Gastroesophageal sphincter (tissue), 4 donors: ENCODE data around the gene CEP104. TPM values are rescaled to one million over a fixed set of nuclear protein-coding genes. Genes with fewer than 3 reads are reported as not detected.

Experiments used
- ATAC-seq: fragments of 150-250 bp; one replicate; pipeline ENCODE4 v1.9.1; 2016; ENCODE audit warnings: mild to moderate bottlenecking, moderate library complexity
- H3K27ac ChIP-seq, 4 donors: fragments of 200-600 bp; sonication (generic) in 3 of 4; 1 replicate in 3 of 4; 2 replicates in 1 of 4; pipeline ENCODE4 v1.5.1; 2016 to 2019
- H3K27me3 ChIP-seq: fragments of 200-600 bp; sonication (generic); one replicate; pipeline ENCODE4 v1.5.1; 2019
- H3K36me3 ChIP-seq, 2 donors: fragments of 200-600 bp; sonication (generic); one replicate each; pipeline ENCODE4 v1.5.1; 2019; ENCODE audit warnings: control low read depth in 1 of 2
- H3K4me1 ChIP-seq, 3 donors: fragments of 200-600 bp; sonication (generic); 1 replicate in 2 of 3; 2 replicates in 1 of 3; pipeline ENCODE4 v1.5.1; 2016 to 2019; ENCODE audit warnings: control low read depth in 2 of 3
- H3K4me3 ChIP-seq, 2 donors: fragments of 200-600 bp; sonication (generic); one replicate each; pipeline ENCODE4 v1.5.1; 2019; ENCODE audit warnings: mild to moderate bottlenecking in 1 of 2, moderate library complexity in 1 of 2
- H3K9me3 ChIP-seq, 3 donors: fragments of 200-600 bp; sonication (generic); one replicate each; pipeline ENCODE4 v1.5.1; 2017 to 2019; ENCODE audit warnings: control low read depth in 2 of 3
- EP300 ChIP-seq: sonication (generic); formaldehyde crosslinking; IDR thresholded peaks from one replicate; pipeline ENCODE4 v1.6.1; 2017; ENCODE audit warnings: antibody characterized with exemption, mild to moderate bottlenecking
- POLR2A ChIP-seq, 2 donors: fragments of 450-650 bp; IDR thresholded peaks; one replicate each; pipeline ENCODE4 v1.6.1; 2017; ENCODE audit warnings: antibody characterized with exemption in 2 of 2, mild to moderate bottlenecking in 2 of 2, moderate library complexity in 1 of 2
- POLR2AphosphoS5 ChIP-seq: sonication (generic); formaldehyde crosslinking; IDR thresholded peaks from one replicate; pipeline ENCODE4 v1.6.1; 2017; ENCODE audit warnings: antibody characterized with exemption
- WGBS, 2 donors: methylation state at CpG; one replicate each; pipeline ENCODE4 v1.1.5; 2018; ENCODE audit warnings: low coverage in 1 of 2; 5-methylcytosine and 5-hydroxymethylcytosine counted together
- total RNA-seq, 4 donors: library from RNA; depleted of rRNA; stranded (reverse); fragments of >200 nt; gene quantifications; one replicate each; pipeline ENCODE4 v1.1.0, GENCODE V29; 2016
- TF ChIP-seq, protein P1 (sequence below), 4 experiments: fragments of 200-600 bp in 2 of 4; fragments of 450-650 bp in 2 of 4; sonication (generic) in 1 of 4; IDR thresholded peaks; one replicate each; pipeline ENCODE4 v1.5.1; 2017 to 2019; ENCODE audit warnings: antibody characterized with exemption in 4 of 4, mild to moderate bottlenecking in 2 of 4, moderate library complexity in 2 of 4

The CEP104 gene
- total RNA-seq, 4 donors from 2014 or later = 29.3 to 78.2 (median 41.8) TPM

DNA sequence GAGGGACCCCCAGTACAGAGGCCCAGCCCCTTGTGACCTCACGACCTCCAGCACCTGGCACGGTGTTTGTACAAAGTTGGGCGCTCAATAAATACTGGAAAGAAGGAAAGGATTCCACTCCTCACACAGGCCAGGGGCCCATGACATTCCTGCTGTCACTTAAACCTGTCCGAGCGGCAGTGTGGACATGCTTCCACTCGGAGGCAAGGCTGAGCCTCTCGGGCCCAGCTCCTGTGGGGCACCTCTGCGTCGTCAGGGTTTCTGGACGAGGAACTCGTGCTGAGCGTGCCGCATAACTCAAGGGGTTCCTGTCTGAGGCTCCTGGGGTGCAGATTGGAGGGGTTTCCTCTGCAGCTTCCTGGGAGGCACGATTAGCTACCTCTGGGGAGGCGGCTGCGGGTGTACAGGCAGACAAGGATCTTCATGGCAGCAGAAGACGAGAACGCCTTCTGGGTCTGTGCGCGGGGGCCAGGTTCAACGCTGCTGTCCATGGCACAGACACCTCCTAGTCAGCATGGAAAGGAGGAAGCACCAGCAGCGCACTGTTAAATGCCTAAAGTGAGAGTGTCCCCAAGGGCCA lies 88.1 kb downstream of the CEP104 start:
- peaks cover 0 to 31% (median 8%) of the 10 kb centered on the region in 3 donors for H3K4me1 ChIP-seq
- no peak overlapping the region for H3K4me3 ChIP-seq
- H3K9me3 ChIP-seq = no peaks in the 10 kb centered on the region
- ATAC-seq = no peak
- peaks cover 11% of the 10 kb centered on the region for H3K27me3 ChIP-seq
- no peaks in the 10 kb centered on the region for H3K36me3 ChIP-seq
- WGBS, 2 donors = 80% methylated on average over 2 of the region's 22 CpGs; no CpG with 5 or more reads in 1 of the 2 donors
- TF ChIP-seq POLR2AphosphoS5 = no peak
- TF ChIP-seq, protein P1, sequence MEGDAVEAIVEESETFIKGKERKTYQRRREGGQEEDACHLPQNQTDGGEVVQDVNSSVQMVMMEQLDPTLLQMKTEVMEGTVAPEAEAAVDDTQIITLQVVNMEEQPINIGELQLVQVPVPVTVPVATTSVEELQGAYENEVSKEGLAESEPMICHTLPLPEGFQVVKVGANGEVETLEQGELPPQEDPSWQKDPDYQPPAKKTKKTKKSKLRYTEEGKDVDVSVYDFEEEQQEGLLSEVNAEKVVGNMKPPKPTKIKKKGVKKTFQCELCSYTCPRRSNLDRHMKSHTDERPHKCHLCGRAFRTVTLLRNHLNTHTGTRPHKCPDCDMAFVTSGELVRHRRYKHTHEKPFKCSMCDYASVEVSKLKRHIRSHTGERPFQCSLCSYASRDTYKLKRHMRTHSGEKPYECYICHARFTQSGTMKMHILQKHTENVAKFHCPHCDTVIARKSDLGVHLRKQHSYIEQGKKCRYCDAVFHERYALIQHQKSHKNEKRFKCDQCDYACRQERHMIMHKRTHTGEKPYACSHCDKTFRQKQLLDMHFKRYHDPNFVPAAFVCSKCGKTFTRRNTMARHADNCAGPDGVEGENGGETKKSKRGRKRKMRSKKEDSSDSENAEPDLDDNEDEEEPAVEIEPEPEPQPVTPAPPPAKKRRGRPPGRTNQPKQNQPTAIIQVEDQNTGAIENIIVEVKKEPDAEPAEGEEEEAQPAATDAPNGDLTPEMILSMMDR (IDR thresholded peaks at IDR 0.05) = no peak
- TF ChIP-seq POLR2A (IDR thresholded peaks at IDR 0.05) = no peak
- no peak for TF ChIP-seq EP300
- no peak overlapping the region for H3K27ac ChIP-seq

DNA sequence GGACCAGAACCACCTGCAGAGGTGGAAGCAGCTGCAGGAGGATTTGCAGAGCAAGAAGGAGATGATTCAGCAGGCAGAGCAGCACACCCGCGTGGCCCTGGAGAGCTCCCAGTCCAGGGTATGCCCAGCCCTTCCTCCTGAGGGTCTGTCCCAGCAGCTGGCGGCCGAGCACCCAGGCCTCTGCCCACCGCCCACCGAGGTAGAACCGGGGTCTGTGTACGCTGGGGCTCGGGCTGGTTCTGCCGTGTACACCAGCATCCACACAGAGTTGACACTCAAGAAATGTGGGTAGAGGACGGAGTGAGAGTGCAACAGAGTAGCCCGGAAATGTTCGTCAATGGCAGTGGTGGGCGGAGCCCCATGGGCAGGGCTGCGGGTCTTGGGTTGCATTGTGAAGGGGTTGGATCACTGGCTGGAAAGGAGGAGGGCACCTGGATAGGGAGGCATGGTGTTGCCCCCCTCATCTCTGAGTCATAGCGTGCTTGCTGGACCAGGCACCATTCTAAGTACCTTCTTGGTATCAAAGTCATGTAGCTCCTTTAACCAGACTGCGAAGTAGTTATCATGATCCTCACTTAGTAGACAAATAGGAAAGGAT lies 89.6 kb downstream of the CEP104 start:
- no peak for ATAC-seq
- WGBS, 2 donors = 100% methylated on average over 1 to 2 of the region's 17 CpGs

DNA sequence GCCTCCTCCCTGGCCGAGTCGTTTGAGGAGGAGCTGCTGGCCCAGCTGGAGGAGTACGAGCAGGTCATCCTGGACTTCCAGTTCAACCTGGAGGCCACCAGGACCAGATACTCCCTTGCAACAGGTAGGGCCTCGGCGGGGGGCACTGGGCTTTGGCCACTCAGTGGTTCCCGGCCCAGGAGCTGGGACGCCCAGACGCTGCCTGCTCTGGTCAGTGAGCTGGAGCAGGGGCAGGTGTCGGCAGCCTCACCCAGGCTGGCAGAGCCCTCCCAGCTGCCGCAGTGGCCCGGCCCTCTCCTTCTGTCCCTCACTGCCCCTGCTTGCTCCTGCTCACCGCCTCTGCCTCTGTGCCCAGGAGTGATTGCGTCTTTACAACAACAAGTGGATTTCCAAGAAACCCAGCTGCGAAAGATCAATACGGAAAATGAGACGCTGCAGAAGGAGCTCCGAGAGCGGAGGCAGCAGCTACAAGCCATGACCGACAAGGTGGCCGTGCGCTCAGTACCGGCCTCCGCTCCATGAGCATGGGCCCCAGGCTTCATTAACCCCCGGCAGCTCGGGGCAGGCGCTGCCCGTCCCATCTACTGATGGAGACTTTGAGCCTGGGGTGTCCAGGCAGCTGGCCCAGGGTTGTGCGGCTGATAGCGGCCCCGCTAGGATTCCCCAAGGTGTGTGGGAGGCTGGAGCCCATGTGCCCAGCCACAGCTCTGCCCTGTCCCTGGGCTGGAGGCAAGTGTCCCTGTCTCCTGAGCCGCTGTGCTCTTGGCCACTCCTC lies 93.5 kb downstream of the CEP104 start:
- WGBS, 2 donors = 47 to 82% methylated on average over 6 to 8 of the region's 31 CpGs
- H3K36me3 ChIP-seq = no peaks in the 10 kb centered on the region
- peaks cover 0 to 13% (median 0%) of the 10 kb centered on the region in 3 donors for H3K9me3 ChIP-seq
- H3K4me3 ChIP-seq = no peak overlapping the region
- H3K27ac ChIP-seq = no peak overlapping the region
- peaks cover 61% of the 10 kb centered on the region for H3K27me3 ChIP-seq
- TF ChIP-seq POLR2A (IDR thresholded peaks at IDR 0.05) (no peak), POLR2AphosphoS5 (no peak), EP300 (no peak)
- TF ChIP-seq, protein P1 (IDR thresholded peaks at IDR 0.05) = no peak
- ATAC-seq = no peak
- no peaks in the 10 kb centered on the region for H3K4me1 ChIP-seq

More for the DNA sequence above, 89.6 kb downstream of the CEP104 start:
- Histone ChIP-seq H3K27me3 (peaks cover 26% of the 10 kb centered on the region), H3K36me3 (no peaks in the 10 kb centered on the region), H3K4me3 (no peak overlapping the region), H3K27ac (no peak overlapping the region), H3K4me1 (peaks cover 0 to 18% (median 8%) of the 10 kb centered on the region in 3 donors), H3K9me3 (no peaks in the 10 kb centered on the region)
- TF ChIP-seq POLR2AphosphoS5 = no peak
- TF ChIP-seq, protein P1 (IDR thresholded peaks at IDR 0.05) = no peak

DNA sequence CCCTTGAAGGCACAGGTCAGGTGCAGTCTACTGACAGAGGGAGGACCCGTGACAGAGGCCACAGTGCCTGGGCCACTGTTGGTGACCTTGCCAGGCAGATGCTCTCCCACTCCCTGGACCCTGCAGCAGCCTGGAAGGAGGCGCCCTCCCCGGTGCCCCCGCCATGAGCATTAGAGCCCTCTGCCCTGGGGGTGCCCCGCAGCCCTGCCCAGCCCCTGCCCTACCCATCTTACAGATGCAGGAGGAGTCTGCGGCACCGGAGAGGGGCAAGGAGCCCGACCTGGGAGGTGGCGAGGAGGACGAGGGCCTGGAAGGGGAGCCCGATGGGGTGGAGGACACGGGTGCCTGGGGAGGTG lies 94.2 kb downstream of the CEP104 start:
- no peaks in the 10 kb centered on the region for H3K4me1 ChIP-seq
- ATAC-seq = no peak

DNA sequence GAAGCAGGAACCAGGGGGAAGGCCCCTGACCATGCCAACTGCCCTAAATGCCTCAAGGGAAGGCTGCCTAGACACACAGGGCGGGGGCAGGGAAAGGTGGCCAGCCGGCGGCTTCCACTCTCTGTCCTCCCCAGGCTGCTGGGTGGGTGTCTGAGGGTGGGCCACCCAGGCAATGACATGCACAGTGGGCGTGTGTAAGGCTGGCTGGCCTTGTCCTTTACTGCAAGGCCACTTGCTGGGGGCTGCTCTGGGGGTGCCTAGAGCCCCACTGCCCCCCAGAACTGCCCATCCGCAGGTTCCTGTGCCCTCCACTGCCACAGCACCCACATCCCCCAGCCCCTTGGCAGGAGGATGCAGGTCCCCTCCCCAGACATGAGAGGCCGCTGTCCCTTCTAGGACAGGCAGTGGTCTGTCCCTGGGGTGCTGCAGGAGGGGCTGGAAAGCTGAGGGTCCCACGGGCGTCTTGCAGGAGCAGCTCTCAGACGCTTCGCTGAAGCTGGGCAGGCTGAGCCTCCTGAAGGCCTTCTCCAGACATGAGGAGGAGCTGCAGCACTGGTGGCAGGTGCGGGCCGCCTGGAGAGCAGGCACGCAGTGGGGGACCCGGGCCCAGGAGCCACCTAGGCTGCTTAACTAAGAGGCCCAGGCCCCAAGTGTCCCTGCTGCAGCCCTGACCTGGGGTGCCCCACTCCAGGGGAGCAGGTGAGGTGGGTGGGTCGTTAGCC lies 94.7 kb downstream of the CEP104 start:
- ATAC-seq = no peak
- Histone ChIP-seq H3K36me3 (no peaks in the 10 kb centered on the region), H3K27me3 (peaks cover 70% of the 10 kb centered on the region), H3K9me3 (peaks cover 0 to 13% (median 0%) of the 10 kb centered on the region in 3 donors), H3K27ac (no peak overlapping the region), H3K4me3 (no peak overlapping the region), H3K4me1 (no peaks in the 10 kb centered on the region)
- TF ChIP-seq, protein P1 (IDR thresholded peaks at IDR 0.05) = no peak
- TF ChIP-seq EP300 (no peak), POLR2A (IDR thresholded peaks at IDR 0.05) (no peak), POLR2AphosphoS5 (no peak)
- WGBS, 2 donors = no CpG with 5 or more reads among the region's 15 CpGs

More for the DNA sequence above, 94.2 kb downstream of the CEP104 start:
- Histone ChIP-seq H3K27me3 (peaks cover 68% of the 10 kb centered on the region), H3K27ac (no peak overlapping the region), H3K36me3 (no peaks in the 10 kb centered on the region), H3K4me3 (no peak overlapping the region), H3K9me3 (peaks cover 0 to 13% (median 0%) of the 10 kb centered on the region in 3 donors)
- no peak for TF ChIP-seq EP300
- no peak for TF ChIP-seq POLR2AphosphoS5
- WGBS, 2 donors = 40 to 67% methylated on average over 2 to 5 of the region's 12 CpGs
